Measurements from ENCODE around the gene MARCHF10. TPM values are rescaled to one million over a fixed set of nuclear protein-coding genes. Genes with fewer than 3 reads are reported as not detected.

Gene MARCHF10
- total and polyA plus RNA-seq, 2 of the 4 experiments (the other 2 are of a cell fraction): 0.18 to 0.74 TPM

DNA sequence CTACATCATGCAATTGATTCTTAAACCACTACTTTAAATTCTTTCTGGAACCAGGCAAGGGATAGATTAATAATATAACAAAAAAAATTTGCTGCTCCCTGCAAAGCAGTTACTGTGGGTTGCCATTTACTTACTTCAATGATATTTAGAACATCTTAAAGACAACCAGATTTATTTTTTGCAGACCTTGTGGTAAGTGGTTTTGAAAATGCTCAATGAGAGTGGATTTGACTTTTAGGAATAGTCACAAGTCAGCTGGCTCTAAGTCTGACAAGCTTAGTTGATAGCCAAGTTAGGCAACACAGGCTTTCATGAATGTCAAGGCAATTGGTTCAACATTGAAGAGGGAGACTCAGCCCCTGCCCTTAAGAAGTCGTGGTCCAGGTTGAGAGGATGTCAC is 11.8 kb downstream of the MARCHF10 start:
- Histone ChIP-seq H3K9me3 (ENCODE audit: control insufficient read depth, insufficient read depth, low read length) (no peaks in the 10 kb centered on the region), H4K5ac (ENCODE audit: low read depth, low read length) (no peak overlapping the region), H3K27me3 (ENCODE audit: control insufficient read depth, insufficient read depth, low read length) (no peaks in the 10 kb centered on the region), H2BK120ac (ENCODE audit: low read depth, low read length) (peak overlapping the region; percentile 41; the same call in 1 of the 2 replicates), H3K36me3 (ENCODE audit: control insufficient read depth, insufficient read depth, low read length) (no peaks in the 10 kb centered on the region), H3K18ac (ENCODE audit: low read depth, low read length) (peak overlapping the region; percentile 33; the same call in 1 of the 2 replicates), H3K4ac (ENCODE audit: low read depth, low read length) (no peak overlapping the region), H3K9ac (ENCODE audit: low read depth, low read length) (no peak overlapping the region), H3K56ac (ENCODE audit: extremely low read depth, insufficient read depth, low read length) (no peak overlapping the region), H2BK15ac (ENCODE audit: low read depth, low read length) (peak overlapping the region; percentile 76; the same call in 2 of the 3 replicates), H2AK9ac (replicated peaks; ENCODE audit: low read depth, low read length, poor library complexity) (no peak overlapping the region), H2BK20ac (ENCODE audit: low read depth, low read length) (no peak overlapping the region), H3K4me2 (ENCODE audit: low read depth, low read length) (no peak overlapping the region), H4K8ac (ENCODE audit: low read depth in 2 of 2, low read length in 2 of 2) (no peak overlapping the region), H3K79me1 (ENCODE audit: low read depth in 1 of 2, low read length in 2 of 2) (no peaks in the 10 kb centered on the region), H3K9me1 (ENCODE audit: insufficient read depth, low read length) (0 out of 2 replicates have a peak, but pooled peaks cover 5% of the 10 kb centered on the region), H4K20me1 (ENCODE audit: insufficient read depth, low read length) (no peaks in the 10 kb centered on the region; the same call in 1 of the 2 replicates), H3K23ac (ENCODE audit: low read depth, low read length) (no peak overlapping the region; the same call in 1 of the 2 replicates), H4K91ac (ENCODE audit: insufficient read depth, low read depth, low read length) (peak overlapping the region; percentile 34; the same call in 1 of the 2 replicates), H3K4me3 (ENCODE audit: insufficient read depth, low read depth, low read length) (no peak overlapping the region), H2AK5ac (ENCODE audit: low read depth, low read length) (peak overlapping the region; percentile 48; the same call in 1 of the 2 replicates), H2AFZ (replicated peaks; ENCODE audit: low read length, poor library complexity) (no peak overlapping the region), H3K4me1 (ENCODE audit: control insufficient read depth, insufficient read depth, low read length) (peaks cover 15% of the 10 kb centered on the region), H3K14ac (replicated peaks; ENCODE audit: low read depth, low read length) (0 out of 2 replicates have a peak overlapping the region, but pooled peaks have one; percentile 49), H3K27ac (ENCODE audit: insufficient read depth, low read length) (no peak overlapping the region), H2BK5ac (ENCODE audit: low read depth, low read length, poor library complexity, severe bottlenecking) (no peak overlapping the region)
- ChIA-PET CTCF (no interaction called here), POLR2A (ENCODE audit: unreplicated experiment) (no interaction called here)
- ATAC-seq (ENCODE audit: low read depth) (no peak), DNase-seq (no peak)
- no peak for TF ChIP-seq RFX5 (IDR thresholded peaks at IDR 0.05; ENCODE audit: low read depth, low read length)
- TF ChIP-seq POLR2A (IDR thresholded peaks at IDR 0.05; ENCODE audit: low read depth, low read length): no peak
- no peak for TF ChIP-seq RAD21 (IDR thresholded peaks at IDR 0.05; ENCODE audit: low read length)
- no peak for TF ChIP-seq NFE2L2 (IDR thresholded peaks at IDR 0.05; ENCODE audit: low read depth, low read length)
- TF ChIP-seq MXI1 (IDR thresholded peaks at IDR 0.05; ENCODE audit: borderline replicate concordance, low read depth, low read length): no peak
- no peak for TF ChIP-seq CEBPB (IDR thresholded peaks at IDR 0.05; ENCODE audit: low read depth, low read length)
- TF ChIP-seq BHLHE40 (IDR thresholded peaks at IDR 0.05; ENCODE audit: low read depth, low read length): no peak
- TF ChIP-seq, protein P1, sequence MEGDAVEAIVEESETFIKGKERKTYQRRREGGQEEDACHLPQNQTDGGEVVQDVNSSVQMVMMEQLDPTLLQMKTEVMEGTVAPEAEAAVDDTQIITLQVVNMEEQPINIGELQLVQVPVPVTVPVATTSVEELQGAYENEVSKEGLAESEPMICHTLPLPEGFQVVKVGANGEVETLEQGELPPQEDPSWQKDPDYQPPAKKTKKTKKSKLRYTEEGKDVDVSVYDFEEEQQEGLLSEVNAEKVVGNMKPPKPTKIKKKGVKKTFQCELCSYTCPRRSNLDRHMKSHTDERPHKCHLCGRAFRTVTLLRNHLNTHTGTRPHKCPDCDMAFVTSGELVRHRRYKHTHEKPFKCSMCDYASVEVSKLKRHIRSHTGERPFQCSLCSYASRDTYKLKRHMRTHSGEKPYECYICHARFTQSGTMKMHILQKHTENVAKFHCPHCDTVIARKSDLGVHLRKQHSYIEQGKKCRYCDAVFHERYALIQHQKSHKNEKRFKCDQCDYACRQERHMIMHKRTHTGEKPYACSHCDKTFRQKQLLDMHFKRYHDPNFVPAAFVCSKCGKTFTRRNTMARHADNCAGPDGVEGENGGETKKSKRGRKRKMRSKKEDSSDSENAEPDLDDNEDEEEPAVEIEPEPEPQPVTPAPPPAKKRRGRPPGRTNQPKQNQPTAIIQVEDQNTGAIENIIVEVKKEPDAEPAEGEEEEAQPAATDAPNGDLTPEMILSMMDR (conservative IDR thresholded peaks at IDR 0.05; ENCODE audit: low read depth, low read length): no peak
- intact Hi-C loops (cut with micrococcal nuclease): no loop called here
- dilution Hi-C loops (cut with HindIII; ENCODE audit: low sequenced_read_pairs, unreplicated experiment): no loop called here
- no TSS peak for BruUV-seq (replicated peaks)
- no CpG with 5 or more reads among the region's 1 CpG for WGBS, 2 experiments (ENCODE audit: extremely low coverage in 2 of 2, insufficient read length in 1 of 2)
- in situ Hi-C loops (cut with MboI; ENCODE audit: low sequenced_read_pairs): no loop called here

Measured in IMR-90 (cell line).